ENCODE results near the gene ELF4. TPM values are rescaled to one million over a fixed set of nuclear protein-coding genes. Genes with fewer than 3 reads are reported as not detected.

Gene ELF4
- total and polyA plus RNA-seq, 2 of the 4 experiments (the other 2 are of a cell fraction), result 10.9 to 19.0 TPM

- H3K56ac ChIP-seq (ENCODE audit: extremely low read depth, insufficient read depth, low read length), result no peak overlapping the region
- H3K4me3 ChIP-seq (ENCODE audit: insufficient read depth, low read depth, low read length), result no peak overlapping the region
- no peak overlapping the region for H3K18ac ChIP-seq (ENCODE audit: low read depth, low read length)
- BruUV-seq (replicated peaks), result no TSS peak
- no peak overlapping the region for H2BK5ac ChIP-seq (ENCODE audit: low read depth, low read length, poor library complexity, severe bottlenecking)
- no peak overlapping the region for H2AFZ ChIP-seq (replicated peaks; ENCODE audit: low read length, poor library complexity)
- DNase-seq (no peak), ATAC-seq (ENCODE audit: low read depth) (no peak)
- TF ChIP-seq RAD21 (IDR thresholded peaks at IDR 0.05; ENCODE audit: low read length) (no peak), RFX5 (IDR thresholded peaks at IDR 0.05; ENCODE audit: low read depth, low read length) (no peak), CTCF (conservative IDR thresholded peaks at IDR 0.05; ENCODE audit: low read depth, low read length) (no peak), BHLHE40 (IDR thresholded peaks at IDR 0.05; ENCODE audit: low read depth, low read length) (no peak), MAFK (IDR thresholded peaks at IDR 0.05; ENCODE audit: low read depth, low read length) (no peak), FOS (IDR thresholded peaks at IDR 0.05; ENCODE audit: low read depth, low read length) (no peak), SMC3 (IDR thresholded peaks at IDR 0.05; ENCODE audit: low read depth, low read length) (no peak), RCOR1 (IDR thresholded peaks at IDR 0.05; ENCODE audit: insufficient replicate concordance, low read length) (no peak)
- in situ Hi-C loops (cut with MboI; ENCODE audit: low sequenced_read_pairs) (no loop called here), dilution Hi-C loops (cut with HindIII; ENCODE audit: low sequenced_read_pairs, unreplicated experiment) (no loop called here), intact Hi-C loops (cut with micrococcal nuclease) (no loop called here)
- no peak overlapping the region for H3K4me2 ChIP-seq (ENCODE audit: low read depth, low read length)
- H3K27me3 ChIP-seq (ENCODE audit: control insufficient read depth, insufficient read depth, low read length), result no peaks in the 10 kb centered on the region; the same call in 1 of the 2 replicates
- no peak overlapping the region for H2AK5ac ChIP-seq (ENCODE audit: low read depth, low read length)
- H2BK20ac ChIP-seq (ENCODE audit: low read depth, low read length), result no peak overlapping the region
- ChIA-PET POLR2A (ENCODE audit: unreplicated experiment) (no interaction called here), CTCF (no interaction called here)
- no peak overlapping the region for H2AK9ac ChIP-seq (replicated peaks; ENCODE audit: low read depth, low read length, poor library complexity)
- H3K79me1 ChIP-seq (ENCODE audit: low read depth in 1 of 2, low read length in 2 of 2), result peaks cover 9 to 38% of the 10 kb centered on the region in 2 experiments
- peaks cover 23% of the 10 kb centered on the region for H4K20me1 ChIP-seq (ENCODE audit: insufficient read depth, low read length)
- no peaks in the 10 kb centered on the region for H3K9me3 ChIP-seq (ENCODE audit: control insufficient read depth, insufficient read depth, low read length)
- H2BK15ac ChIP-seq (ENCODE audit: low read depth, low read length), result no peak overlapping the region
- H3K14ac ChIP-seq (replicated peaks; ENCODE audit: low read depth, low read length), result no peak overlapping the region
- H3K9ac ChIP-seq (ENCODE audit: low read depth, low read length), result no peak overlapping the region
- WGBS, 2 experiments (ENCODE audit: extremely low coverage in 2 of 2, insufficient read length in 1 of 2), result 75% methylated on average over 2 of the region's 5 CpGs; no CpG with 5 or more reads in 1 of the 2 experiments
- H3K9me1 ChIP-seq (ENCODE audit: insufficient read depth, low read length), result peaks cover 12% of the 10 kb centered on the region
- H3K23ac ChIP-seq (ENCODE audit: low read depth, low read length), result no peak overlapping the region
- no peak overlapping the region for H3K27ac ChIP-seq (ENCODE audit: insufficient read depth, low read length)
- H3K4me1 ChIP-seq (ENCODE audit: control insufficient read depth, insufficient read depth, low read length), result peaks cover 10% of the 10 kb centered on the region
- no peak overlapping the region for H3K4ac ChIP-seq (ENCODE audit: low read depth, low read length)
- H3K36me3 ChIP-seq (ENCODE audit: control insufficient read depth, insufficient read depth, low read length), result no peaks in the 10 kb centered on the region
- H2BK120ac ChIP-seq (ENCODE audit: low read depth, low read length), result no peak overlapping the region
- H4K5ac ChIP-seq (ENCODE audit: low read depth, low read length), result no peak overlapping the region
- H4K8ac ChIP-seq (ENCODE audit: low read depth in 2 of 2, low read length in 2 of 2), result no peak overlapping the region
- no peak overlapping the region for H4K91ac ChIP-seq (ENCODE audit: insufficient read depth, low read depth, low read length)
These were observed 12.1 kb downstream of the ELF4 start for GRCh38 chrX:130098210-130098552.
